ENCODE data around the gene FAM81A. TPM values are rescaled to one million over a fixed set of nuclear protein-coding genes. Genes with fewer than 3 reads are reported as not detected.
"Not testable (repeated sequence)": the region's sequence is repeated elsewhere in the genome, so short reads cannot be mapped to it uniquely, and the experiment has no call there.

The FAM81A gene
- total RNA-seq, 2 donors from 2014 or later, result 0.14 to 0.71 TPM

- Histone ChIP-seq H3K4me1 (ENCODE audit: control insufficient read depth in 1 of 2, low read depth in 2 of 2) (no peaks in the 10 kb centered on the region), H3K27me3 (replicated peaks; ENCODE audit: insufficient read depth) (no peaks in the 10 kb centered on the region), H3K36me3 (no peaks in the 10 kb centered on the region), H3K4me3 (no peak overlapping the region), H3K27ac (no peak overlapping the region), H3K9me3 (no peaks in the 10 kb centered on the region)
- ATAC-seq (ENCODE audit: insufficient number of reproducible peaks, low FRiP score, low read depth) (no peak), DNase-seq (ENCODE audit: low spot score) (no peak)
- TF ChIP-seq, protein P1, sequence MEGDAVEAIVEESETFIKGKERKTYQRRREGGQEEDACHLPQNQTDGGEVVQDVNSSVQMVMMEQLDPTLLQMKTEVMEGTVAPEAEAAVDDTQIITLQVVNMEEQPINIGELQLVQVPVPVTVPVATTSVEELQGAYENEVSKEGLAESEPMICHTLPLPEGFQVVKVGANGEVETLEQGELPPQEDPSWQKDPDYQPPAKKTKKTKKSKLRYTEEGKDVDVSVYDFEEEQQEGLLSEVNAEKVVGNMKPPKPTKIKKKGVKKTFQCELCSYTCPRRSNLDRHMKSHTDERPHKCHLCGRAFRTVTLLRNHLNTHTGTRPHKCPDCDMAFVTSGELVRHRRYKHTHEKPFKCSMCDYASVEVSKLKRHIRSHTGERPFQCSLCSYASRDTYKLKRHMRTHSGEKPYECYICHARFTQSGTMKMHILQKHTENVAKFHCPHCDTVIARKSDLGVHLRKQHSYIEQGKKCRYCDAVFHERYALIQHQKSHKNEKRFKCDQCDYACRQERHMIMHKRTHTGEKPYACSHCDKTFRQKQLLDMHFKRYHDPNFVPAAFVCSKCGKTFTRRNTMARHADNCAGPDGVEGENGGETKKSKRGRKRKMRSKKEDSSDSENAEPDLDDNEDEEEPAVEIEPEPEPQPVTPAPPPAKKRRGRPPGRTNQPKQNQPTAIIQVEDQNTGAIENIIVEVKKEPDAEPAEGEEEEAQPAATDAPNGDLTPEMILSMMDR (IDR thresholded peaks at IDR 0.05), result no peak
These were observed 81.3 kb downstream of the FAM81A start for GRCh38 chr15:59519329-59519728.

DNA sequence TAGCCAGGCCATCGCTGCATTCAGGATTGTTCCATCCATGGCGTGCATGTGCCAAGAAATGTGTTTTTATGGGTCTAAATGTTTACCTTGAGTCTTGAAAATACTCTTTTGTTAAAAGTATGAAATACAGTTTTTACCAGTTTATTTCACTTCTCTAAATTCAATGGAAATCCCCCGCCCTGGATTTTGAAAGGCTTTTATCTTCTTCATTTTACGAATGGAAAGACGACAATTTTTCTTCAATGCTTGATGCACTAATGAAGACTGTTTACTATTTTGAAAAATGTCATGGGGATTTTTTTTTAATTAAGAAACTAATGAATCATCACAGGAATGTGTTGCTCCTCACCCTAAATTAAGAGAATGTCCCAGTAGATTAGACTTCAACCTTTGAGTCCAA lies 83.5 kb downstream of the FAM81A start:
- ATAC-seq (ENCODE audit: insufficient number of reproducible peaks, low FRiP score, low read depth) (no peak), DNase-seq (ENCODE audit: low spot score) (no peak)
- no peaks in the 10 kb centered on the region for H3K4me1 ChIP-seq (ENCODE audit: control insufficient read depth in 1 of 2, low read depth in 2 of 2)
- H3K9me3 ChIP-seq, result no peaks in the 10 kb centered on the region
- no peaks in the 10 kb centered on the region for H3K27me3 ChIP-seq (replicated peaks; ENCODE audit: insufficient read depth)
- H3K27ac ChIP-seq, result no peak overlapping the region
- TF ChIP-seq, protein P1 (IDR thresholded peaks at IDR 0.05), result no peak
- no peaks in the 10 kb centered on the region for H3K36me3 ChIP-seq
- no peak overlapping the region for H3K4me3 ChIP-seq

GRCh38 chr15:59522988-59523461 lies 85.0 kb downstream of the FAM81A start:
- TF ChIP-seq, protein P1 (IDR thresholded peaks at IDR 0.05), result no peak
- Histone ChIP-seq H3K36me3 (no peaks in the 10 kb centered on the region), H3K4me3 (no peak overlapping the region), H3K9me3 (no peaks in the 10 kb centered on the region), H3K27ac (no peak overlapping the region), H3K27me3 (replicated peaks; ENCODE audit: insufficient read depth) (no peaks in the 10 kb centered on the region), H3K4me1 (ENCODE audit: control insufficient read depth in 1 of 2, low read depth in 2 of 2) (no peaks in the 10 kb centered on the region)
- DNase-seq (ENCODE audit: low spot score) (no peak), ATAC-seq (ENCODE audit: insufficient number of reproducible peaks, low FRiP score, low read depth) (no peak)

GRCh38 chr15:59523702-59524101 lies 85.7 kb downstream of the FAM81A start:
- Histone ChIP-seq H3K27ac (no peak overlapping the region), H3K4me1 (ENCODE audit: control insufficient read depth in 1 of 2, low read depth in 2 of 2) (no peaks in the 10 kb centered on the region), H3K36me3 (no peaks in the 10 kb centered on the region), H3K9me3 (no peaks in the 10 kb centered on the region), H3K27me3 (replicated peaks; ENCODE audit: insufficient read depth) (no peaks in the 10 kb centered on the region), H3K4me3 (no peak overlapping the region)
- TF ChIP-seq, protein P1 (IDR thresholded peaks at IDR 0.05), result no peak
- ATAC-seq (ENCODE audit: insufficient number of reproducible peaks, low FRiP score, low read depth) (no peak), DNase-seq (ENCODE audit: low spot score) (no peak)

DNA sequence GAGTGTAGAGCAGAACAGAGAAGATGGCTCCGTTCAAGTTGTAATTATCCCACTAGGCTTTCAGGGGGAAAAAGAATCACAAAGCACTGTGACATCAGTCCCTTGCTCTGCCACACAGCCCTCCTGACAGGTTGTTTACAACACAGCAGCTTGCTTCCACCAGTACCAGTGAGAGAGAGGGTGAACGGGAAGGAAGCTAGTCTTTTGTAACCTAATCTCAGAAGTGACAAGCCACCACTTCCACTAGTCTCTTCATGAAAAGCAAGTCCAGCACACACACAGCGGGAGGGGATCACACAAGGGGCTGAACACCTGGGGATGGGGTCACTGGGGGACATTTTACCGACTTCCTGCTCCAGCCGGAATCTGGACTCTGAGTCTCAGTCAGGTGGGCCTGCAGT lies 86.3 kb downstream of the FAM81A start:
- Histone ChIP-seq H3K27me3 (replicated peaks; ENCODE audit: insufficient read depth) (no peaks in the 10 kb centered on the region), H3K9me3 (no peaks in the 10 kb centered on the region), H3K4me1 (ENCODE audit: control insufficient read depth in 1 of 2, low read depth in 2 of 2) (no peaks in the 10 kb centered on the region), H3K27ac (no peak overlapping the region), H3K36me3 (no peaks in the 10 kb centered on the region), H3K4me3 (no peak overlapping the region)
- no peak for DNase-seq (ENCODE audit: low spot score)
- no peak for ATAC-seq (ENCODE audit: insufficient number of reproducible peaks, low FRiP score, low read depth)
- TF ChIP-seq, protein P1 (IDR thresholded peaks at IDR 0.05), result no peak

GRCh38 chr15:59526466-59526865 lies 88.5 kb downstream of the FAM81A start:
- not testable (repeated sequence) for H3K27me3 ChIP-seq (replicated peaks; ENCODE audit: insufficient read depth); H3K4me1 ChIP-seq (ENCODE audit: control insufficient read depth in 1 of 2, low read depth in 2 of 2); H3K4me3 ChIP-seq; H3K36me3 ChIP-seq; H3K9me3 ChIP-seq; H3K27ac ChIP-seq; DNase-seq (ENCODE audit: low spot score); ATAC-seq (ENCODE audit: insufficient number of reproducible peaks, low FRiP score, low read depth)
